Colon (tissue), 2 donors: ENCODE measurements around the gene KHDRBS2.

Experiments used
- FAIRE-seq: peaks from 2 replicates; lab custom pipeline; 2012; peaks lifted over from hg19 to GRCh38; lab: Jason Lieb, UNC
- donor health status: control.
- donor health status: control.

The KHDRBS2 gene

DNA sequence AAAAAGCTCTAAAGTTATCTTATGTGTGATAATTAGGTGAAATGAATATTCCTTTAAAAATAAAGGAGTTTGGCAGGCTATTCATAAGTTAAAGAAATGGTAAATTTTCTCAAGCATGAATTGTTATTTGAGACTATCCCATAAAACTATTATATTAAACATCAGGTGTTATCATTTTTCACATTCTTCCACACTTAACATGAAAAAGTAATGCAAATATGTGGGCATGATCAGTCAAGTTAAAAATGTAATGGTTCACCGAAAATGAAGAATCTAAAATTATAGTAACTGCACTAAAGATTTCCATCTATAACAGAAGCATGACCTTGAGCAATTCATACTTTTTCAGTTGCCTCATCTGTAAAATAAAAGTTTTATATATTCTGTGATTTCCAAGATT lies 110.8 kb downstream of the KHDRBS2 start:
- no peak for FAIRE-seq

DNA sequence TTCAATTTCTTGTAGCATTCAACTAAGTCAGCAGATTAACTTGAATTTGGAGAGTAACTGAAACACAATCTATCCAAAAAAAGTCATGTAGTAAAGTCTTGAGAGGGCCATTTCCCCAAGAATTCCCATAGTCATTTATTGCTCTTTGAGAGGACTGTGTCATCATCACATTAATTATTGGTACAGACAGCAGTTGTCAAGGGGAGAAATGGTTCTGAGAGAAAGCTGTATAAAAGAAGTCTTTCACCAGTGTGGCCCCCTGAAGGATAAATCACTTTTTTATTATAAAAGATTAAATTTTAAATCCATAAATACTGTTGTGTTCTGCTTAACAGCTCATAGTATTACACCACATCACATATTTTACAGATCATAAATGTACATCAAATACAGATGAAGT lies 111.5 kb downstream of the KHDRBS2 start:
- no peak for FAIRE-seq

DNA sequence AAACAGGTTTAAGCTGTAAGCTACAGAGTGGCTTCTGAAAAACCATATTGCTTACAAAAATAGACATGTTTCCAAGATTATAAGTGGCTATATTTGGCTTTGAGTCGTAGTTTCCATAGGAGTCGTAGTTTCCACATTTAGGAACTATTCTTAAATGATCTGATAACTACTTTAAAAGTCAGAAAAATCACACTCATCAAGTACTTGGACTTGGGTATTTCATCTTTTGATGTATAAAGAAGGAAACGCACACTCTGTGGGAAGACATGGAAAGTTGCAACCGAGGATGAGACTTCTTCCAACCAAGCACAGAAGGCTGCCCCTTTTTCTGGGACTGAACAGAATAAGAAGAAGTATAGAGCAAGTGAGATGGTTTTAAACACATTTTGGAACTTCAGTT lies 118.3 kb downstream of the KHDRBS2 start:
- FAIRE-seq = no peak

DNA sequence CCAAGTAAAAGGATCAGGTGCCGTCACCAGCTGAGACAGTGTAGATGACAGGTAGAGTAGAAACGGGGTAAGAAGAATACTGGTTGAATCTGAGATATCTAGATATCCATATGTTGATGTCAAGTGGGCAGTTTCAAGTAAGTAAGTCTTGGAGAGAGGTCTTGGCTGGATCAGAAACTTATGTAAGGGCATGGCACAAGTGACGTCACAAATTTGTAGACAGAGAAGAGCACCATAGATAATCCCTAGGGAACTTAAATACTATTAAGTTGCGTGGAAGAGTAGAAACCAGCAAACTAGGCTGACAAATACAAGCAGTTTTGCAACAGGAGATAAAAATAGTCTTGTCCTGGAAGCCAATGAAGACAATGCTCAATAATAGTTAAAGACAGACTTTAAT lies 123.2 kb downstream of the KHDRBS2 start:
- no peak for FAIRE-seq

DNA sequence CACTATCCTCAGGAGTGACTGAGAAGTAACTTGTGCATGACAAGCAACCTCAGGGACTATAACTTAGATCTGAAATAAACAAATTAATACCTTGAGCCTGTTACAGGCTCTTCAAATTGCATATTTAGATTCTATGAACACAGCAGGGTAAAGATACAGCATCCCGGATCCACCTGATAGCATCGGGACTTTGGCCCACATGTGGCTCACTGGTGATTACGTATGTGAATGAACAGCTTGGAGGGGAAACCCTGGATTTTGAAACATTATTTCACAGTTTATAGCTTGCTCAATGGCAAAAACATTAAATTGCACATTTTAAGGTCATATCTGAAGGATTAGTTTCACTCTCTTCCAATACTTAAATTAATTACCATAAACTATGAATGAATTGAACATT lies 133.2 kb downstream of the KHDRBS2 start:
- FAIRE-seq = no peak

DNA sequence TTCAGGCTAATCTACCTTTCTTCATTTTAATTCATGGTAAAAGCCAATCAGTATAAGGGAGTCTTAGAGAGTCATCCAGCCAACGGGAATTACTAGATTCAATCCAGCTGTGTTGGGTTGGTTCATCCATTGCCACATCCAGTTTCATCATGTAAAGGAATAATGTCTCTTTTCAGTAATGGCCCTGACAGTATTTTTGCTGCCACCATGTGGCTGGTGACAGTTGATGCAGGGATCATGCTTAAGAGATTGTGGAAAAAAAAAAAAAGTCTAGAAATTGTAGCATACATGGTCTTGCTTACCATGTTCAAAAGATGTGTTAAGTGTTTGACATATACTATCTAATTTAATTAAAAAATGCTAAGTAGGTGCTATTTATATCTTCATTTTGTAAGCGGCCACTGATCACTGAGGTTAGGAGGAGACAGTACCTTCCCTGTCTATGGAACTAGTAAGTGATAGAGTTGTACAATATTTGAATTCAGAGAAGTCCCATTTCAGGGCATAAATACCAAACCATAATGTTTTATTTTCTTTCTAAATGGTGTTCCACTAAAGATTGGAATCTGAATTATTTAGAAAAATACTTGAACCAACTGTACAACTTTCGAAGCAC lies 135.9 kb downstream of the KHDRBS2 start:
- no peak for FAIRE-seq

DNA sequence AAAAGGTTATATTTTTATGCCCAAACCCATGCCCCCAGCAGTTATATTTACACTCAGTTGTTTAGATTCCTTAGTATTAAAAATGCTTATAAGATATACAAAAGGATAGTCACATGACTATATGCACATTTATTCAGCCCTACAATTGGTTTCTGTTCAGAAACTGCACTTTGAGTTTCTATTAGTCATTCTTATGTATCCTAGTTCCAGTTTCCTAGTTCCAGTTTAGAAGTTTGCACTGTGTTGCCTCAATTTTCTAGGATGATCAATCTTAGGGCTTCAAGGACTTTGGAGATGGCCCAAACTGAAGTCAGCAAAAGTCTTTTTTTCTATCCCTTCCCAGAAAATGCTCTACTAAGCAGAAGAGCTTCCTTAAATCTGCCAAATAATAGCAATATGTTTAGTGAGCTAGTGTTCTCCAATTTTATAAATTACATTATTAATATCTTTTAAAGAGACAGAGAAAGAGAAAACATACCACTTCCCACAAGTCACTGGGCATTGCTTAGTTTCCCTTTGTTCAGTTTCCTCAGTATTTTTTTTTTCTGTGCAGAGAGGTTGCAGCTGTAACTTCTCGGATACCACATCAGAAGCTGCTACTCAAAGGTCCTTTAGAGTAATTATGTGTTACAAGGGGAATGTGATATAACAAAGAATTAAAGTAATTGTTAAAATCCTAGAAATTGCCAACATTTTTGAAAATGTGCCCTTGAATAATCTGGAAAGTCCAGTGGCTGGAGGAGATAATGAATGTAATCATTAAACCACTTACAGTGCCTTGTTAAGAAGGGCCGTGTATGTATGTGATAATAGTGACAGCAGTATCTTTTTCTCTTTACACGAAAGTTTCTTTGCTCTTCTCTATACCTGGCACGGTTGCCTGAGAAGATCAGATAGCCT lies 138.8 kb downstream of the KHDRBS2 start:
- FAIRE-seq = no peak

DNA sequence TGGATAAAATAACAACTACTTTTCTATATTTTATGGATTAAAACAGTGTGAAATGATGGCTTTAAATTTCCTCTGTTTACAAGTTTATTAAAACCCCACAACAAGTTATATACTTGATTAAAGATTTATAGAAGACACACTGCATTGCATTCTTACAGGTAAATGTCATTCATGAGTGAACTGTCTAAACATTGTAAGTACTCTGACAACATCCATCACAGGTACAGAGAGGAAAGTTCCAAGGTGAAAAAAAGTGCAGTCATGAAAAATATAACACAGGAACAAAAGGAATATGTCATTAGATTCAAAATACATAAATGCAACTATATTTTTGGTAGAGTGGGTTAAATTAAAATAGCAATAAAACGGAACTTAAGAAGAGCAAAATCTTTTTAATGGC lies 156.9 kb downstream of the KHDRBS2 start:
- no peak for FAIRE-seq

DNA sequence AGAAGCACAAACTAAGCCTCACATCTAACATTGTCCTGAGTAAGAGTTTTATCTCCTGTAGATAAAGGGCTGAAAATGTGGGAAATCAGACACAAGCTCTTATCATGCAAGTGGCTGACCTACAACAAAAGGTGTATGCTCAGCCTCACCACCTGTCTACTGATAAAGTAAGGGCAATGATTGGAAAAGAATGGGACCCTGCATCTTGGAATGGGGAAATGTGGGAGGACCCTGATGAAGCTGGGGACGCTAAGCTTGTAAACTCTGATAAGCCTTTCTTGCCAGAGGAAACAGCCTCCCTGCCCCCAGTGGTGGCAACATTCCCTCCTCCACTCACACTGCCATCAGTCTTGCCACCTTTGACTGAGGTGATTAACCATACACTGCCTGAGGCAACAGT lies 166.6 kb downstream of the KHDRBS2 start:
- no peak for FAIRE-seq

DNA sequence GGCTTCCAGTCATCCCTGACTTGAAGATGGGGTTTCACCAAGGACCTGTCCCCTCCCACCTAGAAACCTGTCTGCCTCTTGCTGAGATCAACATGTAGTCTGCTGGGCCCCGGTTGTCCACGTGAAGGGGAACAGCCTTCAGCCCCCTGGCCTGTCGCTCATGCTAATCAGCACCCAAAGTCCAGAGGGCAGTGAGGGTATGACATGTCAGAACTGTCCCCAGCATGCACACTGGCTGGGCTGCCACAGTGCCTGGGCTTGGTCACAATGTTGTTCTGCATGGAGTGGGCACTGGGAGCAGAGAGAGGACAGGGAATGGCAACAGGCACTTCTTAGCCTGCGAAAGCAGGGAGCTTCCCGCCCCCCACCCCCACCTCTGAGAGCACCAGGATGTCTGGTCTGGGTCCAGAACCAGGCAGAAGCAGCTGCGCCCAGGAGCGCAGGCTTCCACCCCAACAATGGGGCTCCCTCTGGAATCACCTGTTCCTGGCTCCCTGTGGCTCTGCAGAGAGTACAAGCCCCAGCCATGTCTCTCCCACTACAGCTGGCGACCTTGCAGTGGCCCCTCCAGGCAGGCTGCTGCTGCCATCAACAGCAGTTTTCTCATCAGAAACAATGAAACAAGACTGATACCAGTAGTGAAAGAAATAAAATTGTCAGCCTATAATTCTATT lies 182.7 kb downstream of the KHDRBS2 start:
- FAIRE-seq = no peak

DNA sequence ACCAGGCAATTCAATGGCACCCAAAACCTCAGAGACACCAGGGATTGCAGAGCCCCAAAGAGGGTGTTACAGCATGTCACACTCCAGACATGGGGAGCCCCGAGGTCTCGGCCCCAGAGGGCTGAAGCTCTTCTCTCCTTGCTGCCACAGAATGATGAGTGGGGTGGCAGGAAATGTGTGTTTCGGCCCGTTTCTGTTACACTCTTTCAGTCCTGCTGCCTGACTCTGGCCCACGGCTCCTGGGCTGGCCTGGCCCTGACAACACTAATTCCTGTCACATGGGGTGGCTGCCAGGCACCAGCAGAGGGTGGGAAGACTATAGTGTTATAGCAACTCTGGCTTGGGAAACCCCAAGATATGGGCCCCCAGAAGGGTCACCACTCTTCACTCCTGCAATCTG lies 183.6 kb downstream of the KHDRBS2 start:
- no peak for FAIRE-seq

DNA sequence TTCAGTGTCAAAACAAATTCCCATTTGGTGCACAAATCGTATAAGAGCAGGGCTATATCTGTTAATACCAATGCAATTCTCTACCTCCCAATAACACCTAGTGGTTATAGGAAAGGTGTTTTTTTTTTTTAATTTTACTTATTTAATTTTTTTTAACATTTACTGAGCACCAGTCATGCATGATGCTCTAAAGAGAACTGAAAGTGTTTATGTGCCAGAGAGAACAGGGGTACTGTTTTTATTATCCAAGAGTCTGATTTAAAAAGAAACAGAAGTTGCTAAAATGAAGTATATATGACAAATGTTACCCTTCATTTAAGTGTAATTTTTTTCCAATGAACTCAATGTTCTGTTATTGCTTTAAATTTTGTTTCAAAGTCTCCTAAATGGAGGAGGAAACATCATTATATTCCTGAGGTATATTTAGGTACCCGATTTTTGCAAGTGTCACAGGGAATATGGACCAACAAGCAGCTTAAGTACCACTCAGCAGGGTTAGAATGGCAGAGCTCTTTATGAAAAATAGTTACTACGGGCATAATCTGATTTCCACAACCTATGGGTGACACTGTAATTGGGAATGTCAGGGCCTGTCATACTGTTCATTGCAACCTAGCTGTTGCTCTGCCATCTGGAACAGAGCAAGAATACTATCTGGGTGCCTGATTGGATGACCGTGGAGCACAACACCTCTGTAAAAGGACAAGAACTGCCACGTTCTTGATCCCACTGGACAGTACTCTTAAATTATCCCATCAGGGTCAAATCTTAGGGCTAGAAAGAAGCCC lies 195.4 kb downstream of the KHDRBS2 start:
- no peak for FAIRE-seq

DNA sequence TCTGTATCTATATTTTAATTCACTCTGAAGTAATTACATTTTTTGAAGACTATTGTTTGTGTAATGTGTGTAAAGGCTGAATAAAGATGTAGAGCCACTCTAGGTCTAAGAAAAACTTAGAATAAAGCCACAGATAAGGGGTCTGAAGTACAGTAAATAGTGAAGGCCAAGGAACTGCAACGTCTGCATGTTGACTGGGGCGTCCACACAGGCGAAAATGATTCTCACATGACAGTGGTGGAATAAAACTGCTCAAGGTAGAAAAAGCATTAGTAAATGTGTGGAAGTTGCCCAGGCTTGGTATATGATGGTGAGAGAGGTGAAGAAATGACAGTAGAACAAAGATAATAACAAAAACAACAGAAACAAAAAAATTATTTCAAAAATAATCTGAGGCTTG lies 196.2 kb downstream of the KHDRBS2 start:
- FAIRE-seq = no peak

DNA sequence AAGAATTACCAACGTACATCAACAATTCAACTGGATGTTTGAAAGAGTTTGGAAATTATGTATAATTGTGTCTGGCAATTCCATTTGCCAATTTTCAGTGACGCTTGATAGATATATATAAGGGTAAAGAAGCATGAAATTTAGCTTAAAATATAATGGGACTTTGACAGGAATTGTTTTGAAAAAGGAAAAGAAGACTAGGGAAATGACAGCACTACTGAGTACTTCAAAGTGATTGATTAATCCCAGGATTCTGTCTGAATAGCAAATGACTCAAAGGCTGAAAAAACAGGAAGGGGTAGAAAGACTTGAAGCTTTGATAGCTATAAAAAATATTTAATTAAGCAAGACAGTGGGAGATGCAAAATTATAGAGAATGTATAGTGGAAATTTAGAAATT lies 200.0 kb downstream of the KHDRBS2 start:
- FAIRE-seq = no peak

DNA sequence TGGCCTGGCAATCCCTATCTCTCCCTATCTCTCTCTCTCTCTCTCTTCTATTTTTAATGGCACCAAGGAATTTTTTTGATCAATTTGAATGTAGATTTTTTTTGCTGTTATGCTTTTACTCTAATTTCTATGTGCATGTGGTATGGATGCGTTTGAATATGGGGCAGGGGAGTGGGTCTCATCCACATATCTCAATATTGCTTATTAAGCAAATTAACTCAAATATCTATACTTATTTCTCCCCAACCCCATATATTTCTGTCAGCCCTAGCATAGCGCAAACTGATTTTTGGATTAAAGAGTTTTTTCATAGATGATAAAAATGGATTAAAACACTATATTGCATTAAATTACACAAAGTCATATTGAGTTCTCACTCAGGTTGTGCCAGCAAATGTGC lies 210.2 kb downstream of the KHDRBS2 start:
- no peak for FAIRE-seq

DNA sequence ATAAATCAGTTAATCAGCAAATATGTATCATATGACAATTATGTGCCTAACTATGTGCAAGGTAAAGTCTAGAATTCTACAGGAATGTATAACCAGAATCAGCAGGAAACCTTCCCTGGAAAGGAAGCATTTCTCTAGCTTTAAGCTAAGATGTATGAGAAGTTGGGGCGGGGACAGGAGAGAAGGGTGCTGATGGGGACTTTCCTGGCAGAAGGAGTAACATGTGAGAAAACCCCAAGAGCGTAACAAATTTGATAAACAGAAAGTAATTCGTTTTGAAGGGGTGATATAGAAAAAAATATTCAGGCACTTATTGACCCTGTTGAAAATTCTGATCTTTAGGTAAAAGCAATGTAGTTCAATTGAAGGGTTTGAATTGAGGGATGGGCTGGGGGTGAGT lies 226.1 kb downstream of the KHDRBS2 start:
- FAIRE-seq = no peak

DNA sequence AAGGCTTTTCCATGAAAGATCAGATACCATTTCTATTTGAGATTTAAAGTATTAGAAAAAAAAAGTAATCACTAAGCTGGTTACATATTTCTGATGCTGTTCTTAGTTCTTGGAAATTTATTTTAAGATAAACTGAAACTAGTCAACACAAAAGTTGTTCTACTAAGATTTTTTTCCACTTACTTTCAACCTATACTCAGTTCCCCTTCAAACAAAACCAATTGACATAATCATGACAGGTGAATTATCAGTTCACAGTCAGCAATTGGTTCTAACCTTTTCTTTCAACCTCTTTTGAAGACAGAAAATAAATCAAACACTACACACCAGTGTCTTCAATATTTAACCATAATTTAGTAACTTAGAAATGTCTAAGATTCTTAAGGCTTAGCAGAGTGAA lies 228.7 kb downstream of the KHDRBS2 start:
- FAIRE-seq = no peak

DNA sequence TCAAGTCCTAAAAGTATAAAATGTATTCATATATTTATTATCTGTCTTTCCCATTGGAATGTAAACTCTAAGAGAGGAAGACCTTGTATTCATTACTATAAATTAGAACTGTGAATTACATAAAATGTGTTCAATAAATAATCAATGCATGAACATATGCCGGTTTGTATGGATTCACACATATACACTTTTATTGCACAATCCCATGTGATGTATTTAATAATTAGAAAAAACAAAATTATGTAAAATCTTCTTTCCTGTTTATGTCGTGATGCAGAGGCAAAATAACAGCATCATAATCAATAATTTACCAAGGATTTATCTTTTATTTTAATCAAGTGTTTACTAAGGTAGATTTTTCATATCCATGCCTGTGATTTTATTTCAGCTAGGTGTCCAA lies 240.5 kb downstream of the KHDRBS2 start:
- FAIRE-seq = no peak

DNA sequence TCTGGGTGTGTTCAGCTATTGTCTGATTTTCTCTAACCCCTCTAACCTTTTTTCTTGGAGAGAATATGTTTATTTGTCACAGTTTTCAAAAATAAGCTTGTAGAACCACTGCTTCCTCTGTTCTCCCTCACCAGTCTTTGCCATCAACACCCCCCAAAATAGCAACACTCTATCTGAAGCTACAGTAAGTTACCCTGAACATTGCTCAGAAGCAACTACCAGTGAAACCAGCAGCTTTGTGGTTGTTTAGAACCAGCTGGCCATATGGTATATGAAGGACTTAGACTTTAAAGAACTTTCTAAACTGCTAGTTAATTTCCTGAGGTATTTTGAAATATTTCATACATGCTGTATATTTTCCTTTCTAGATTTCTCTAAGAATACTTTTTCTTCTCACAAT lies 242.9 kb downstream of the KHDRBS2 start:
- no peak for FAIRE-seq

DNA sequence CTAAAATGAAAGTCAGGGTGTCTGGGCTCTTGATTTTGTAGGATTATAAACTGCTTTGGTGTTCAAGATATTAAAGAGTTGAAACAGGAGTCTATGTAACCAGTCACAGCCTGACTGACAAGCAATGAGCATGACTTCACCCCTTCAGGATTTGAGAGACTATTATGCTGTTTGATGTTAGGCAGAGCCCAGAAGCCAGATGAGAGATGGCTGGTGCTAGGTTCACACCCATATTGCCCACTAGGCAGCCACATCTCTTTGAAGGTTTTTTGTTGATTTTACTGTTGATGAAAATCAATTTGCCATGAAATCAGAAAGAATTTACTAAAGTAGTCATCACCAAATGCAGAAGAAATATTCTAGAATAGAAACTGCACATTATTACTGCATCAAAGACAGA lies 243.6 kb downstream of the KHDRBS2 start:
- no peak for FAIRE-seq

DNA sequence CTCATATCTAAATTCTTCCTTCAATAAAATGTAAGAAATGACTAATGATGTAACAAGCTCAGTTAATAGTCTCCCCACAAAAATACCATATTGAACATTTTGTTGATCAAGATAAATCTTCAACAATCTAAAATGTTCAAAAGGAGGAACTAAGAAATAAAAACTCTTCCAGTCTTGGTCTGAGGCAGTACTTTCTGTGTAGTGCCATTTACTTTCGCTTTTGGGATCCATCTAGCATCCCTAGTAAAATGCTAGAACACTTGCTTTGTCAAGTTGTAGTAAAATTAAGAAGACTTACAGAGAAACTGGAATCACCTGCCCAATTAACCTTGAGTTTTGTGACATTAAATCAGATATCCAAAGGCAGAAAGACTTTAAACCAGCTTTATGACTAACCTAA lies 246.4 kb downstream of the KHDRBS2 start:
- no peak for FAIRE-seq

DNA sequence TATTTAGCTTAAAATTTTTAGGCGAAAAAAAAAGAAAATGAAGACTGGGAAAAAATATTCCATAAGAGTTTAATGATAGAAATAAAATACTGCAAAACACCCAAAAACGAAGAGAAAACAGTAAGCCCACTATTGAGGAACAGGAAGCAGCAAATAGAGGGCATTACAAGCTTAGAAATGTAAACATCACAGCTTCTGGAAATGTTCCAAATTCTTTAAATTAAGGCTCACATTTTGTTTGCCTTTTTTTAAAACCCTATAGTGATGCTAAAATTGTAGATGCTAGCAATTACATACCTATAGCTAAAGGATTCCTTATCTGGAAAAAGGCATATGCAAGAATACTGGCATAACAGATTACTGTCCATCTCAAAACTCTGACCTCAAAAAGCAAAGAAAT lies 248.6 kb downstream of the KHDRBS2 start:
- FAIRE-seq = no peak

DNA sequence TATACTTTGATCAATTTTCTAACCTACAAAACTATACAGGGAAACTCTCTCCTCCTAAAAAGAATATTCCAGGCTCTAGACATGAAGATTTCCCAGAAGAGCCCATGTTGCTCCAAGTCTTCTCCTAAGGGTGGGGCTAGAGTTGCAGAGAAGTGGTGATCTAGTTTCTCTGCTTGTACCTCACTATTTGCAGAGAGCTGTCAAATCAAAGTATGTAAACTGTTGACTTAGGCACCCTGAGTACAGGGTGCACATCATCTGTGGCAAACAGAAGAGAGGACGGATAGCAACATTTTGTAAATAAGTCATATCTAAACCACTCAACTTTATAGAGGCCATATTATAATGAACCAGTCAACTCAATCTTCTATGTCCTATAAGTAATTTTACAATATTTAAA lies 250.1 kb downstream of the KHDRBS2 start:
- FAIRE-seq = no peak
